Heart right ventricle (tissue), 16 donors: ENCODE data around the gene PCDHGA1. TPM values are rescaled to one million over a fixed set of nuclear protein-coding genes. Genes with fewer than 3 reads are reported as not detected.

Experiments
- ATAC-seq, 8 donors: fragments of 200-7000 bp; cut with Tn5 transposase; one replicate each; pipeline ENCODE4 v1.9.1; 2020; ENCODE audit warnings: mild to moderate bottlenecking in 8 of 8, moderate library complexity in 8 of 8, moderate number of reproducible peaks in 1 of 8
- DNase-seq, 2 donors: peaks; one replicate each; pipeline ENCODE4 v3.0.0-alpha.2; 2020
- H3K27ac ChIP-seq, 10 donors: fragments of 200-600 bp; sonication (generic) in 2 of 10; one replicate each; pipeline versions ENCODE4 v1.5.0 to v1.8.0; 2020 to 2022; ENCODE audit warnings: mild to moderate bottlenecking in 3 of 10
- H3K27me3 ChIP-seq, 7 donors: fragments of 200-600 bp; one replicate each; pipeline ENCODE4 v1.8.0; 2021 to 2022; ENCODE audit warnings: mild to moderate bottlenecking in 2 of 7
- H3K36me3 ChIP-seq, 9 donors: fragments of 200-600 bp; sonication (generic) in 1 of 9; one replicate each; pipeline versions ENCODE4 v1.5.0 to v1.8.0; 2020 to 2022; ENCODE audit warnings: mild to moderate bottlenecking in 2 of 9
- H3K4me1 ChIP-seq, 9 donors: fragments of 200-600 bp; sonication (generic) in 1 of 9; one replicate each; pipeline versions ENCODE4 v1.5.0 to v1.8.0; 2020 to 2022; ENCODE audit warnings: mild to moderate bottlenecking in 4 of 9
- H3K4me3 ChIP-seq, 10 donors: fragments of 200-600 bp; sonication (generic) in 2 of 10; one replicate each; pipeline versions ENCODE4 v1.5.0 to v1.8.0; 2020 to 2022; ENCODE audit warnings: mild to moderate bottlenecking in 7 of 10, moderate library complexity in 2 of 10
- H3K9me3 ChIP-seq, 11 donors: fragments of 200-600 bp in 10 of 11; sonication (generic) in 2 of 11; one replicate each; pipeline versions ENCODE4 v1.5.0 to v1.8.0; 2013 to 2022; ENCODE audit warnings: mild to moderate bottlenecking in 2 of 11, control low read depth in 1 of 11, moderate library complexity in 1 of 11
- WGBS, 2 donors: extraction: QIAGEN DNeasy Blood & Tissue Kit; methylation state at CpG; one replicate each; pipeline ENCODE4 v1.1.7; 2013; ENCODE audit warnings: inconsistent platforms in 1 of 2; 5-methylcytosine and 5-hydroxymethylcytosine counted together
- intact Hi-C, 10 donors: fragments of 100-400 bp; cut with DNase I; formaldehyde crosslinking; loops; one replicate each; pipeline versions ENCODE4 v1.11.1 to v1.14.2; 2022
- polyA plus RNA-seq, 2 donors: library from polyadenylated mRNA; stranded (reverse); fragments of 200-250 nt; gene quantifications; one replicate each; pipeline ENCODE4 v1.2.3, GENCODE V29; 2013
- total RNA-seq, 10 donors: library from RNA; stranded (reverse); fragmentation: NEBNext Ultra II Directional in 3 of 10; extraction: Animal tissue kit (Norgen Biotek cat#: 25700) in 3 of 10; gene quantifications; one replicate each; pipeline versions ENCODE4 v1.2.1 to v1.2.4, GENCODE V29; 2021 to 2023
- TF ChIP-seq, protein P1 (sequence below), 9 donors: fragments of 200-600 bp; sonication (generic) in 2 of 9; IDR thresholded peaks; one replicate each; pipeline versions ENCODE4 v1.5.0 to v1.8.0; 2021 to 2022; ENCODE audit warnings: antibody characterized with exemption in 9 of 9, mild to moderate bottlenecking in 5 of 9, moderate library complexity in 1 of 9
- donor health status: Arrhythmogenic right ventricular cardiomyopathy.
- donor health status: ischemic (EF 13 %, LVEDD 7.1; RV severe dilation, severe dysfunction).
- donor health status: healthy with polysubstance abuse.
- donor health status: DM: no; HTN: yes; CAD: no.
- donor health status: DM: no; HTN: no; CAD: no.
- donor health status: ischemic (EF 25% LVEDD 6.9; RV normal size, moderate dysfunction).
- donor health status: ischemic (EF 25% LVEDD 5.7; RV mildly dilated, moderate dysfunction).
- donor health status: healthy.
- donor health status: DM: yes; HTN: yes; CAD: no.
- donor health status: Ischemic cardiomyopathy.
- donor health status: ischemic (EF 35%, LVEDD 5.7; RV mildly dilated, moderate dysfunction).
- donor health status: nonischemic (EF 11% LVEDD 7.7; RV severe dilation, severe dysfunction).
- donor health status: DM: yes; HTN: yes; CAD: no.
- donor health status: PGD.
- donor health status: ischemic (EF 29% LVEDD 5.4; RV normal size, mild dysfunction).
- donor health status: nonischemic (EF 23%, LVEDD 6.1; RV moderate dilation, normal function).

The PCDHGA1 gene
- total and polyA plus RNA-seq, 12 donors = 0.57 to 5.0 (median 2.6) TPM

DNA sequence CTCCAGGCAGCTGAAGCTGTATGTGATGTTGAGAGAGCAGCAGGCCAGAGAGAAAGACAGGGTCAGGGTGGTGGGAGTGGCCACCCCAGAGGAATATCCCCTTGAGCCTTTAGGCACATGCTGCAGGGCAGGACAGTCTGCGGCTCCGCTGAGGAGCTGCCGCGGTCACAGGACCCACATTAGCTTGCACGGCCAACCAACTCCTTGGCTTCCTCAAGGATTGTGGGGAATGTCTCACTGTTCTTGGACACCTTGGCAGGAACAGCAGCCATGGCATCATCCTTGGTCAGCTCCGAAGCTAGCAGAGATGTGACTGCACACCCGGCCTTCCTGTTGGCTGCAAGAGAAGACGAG, 186.3 kb downstream of the PCDHGA1 start:
- WGBS, 2 donors = 73 to 88% methylated on average over 8 of the region's 8 CpGs
- TF ChIP-seq, protein P1, sequence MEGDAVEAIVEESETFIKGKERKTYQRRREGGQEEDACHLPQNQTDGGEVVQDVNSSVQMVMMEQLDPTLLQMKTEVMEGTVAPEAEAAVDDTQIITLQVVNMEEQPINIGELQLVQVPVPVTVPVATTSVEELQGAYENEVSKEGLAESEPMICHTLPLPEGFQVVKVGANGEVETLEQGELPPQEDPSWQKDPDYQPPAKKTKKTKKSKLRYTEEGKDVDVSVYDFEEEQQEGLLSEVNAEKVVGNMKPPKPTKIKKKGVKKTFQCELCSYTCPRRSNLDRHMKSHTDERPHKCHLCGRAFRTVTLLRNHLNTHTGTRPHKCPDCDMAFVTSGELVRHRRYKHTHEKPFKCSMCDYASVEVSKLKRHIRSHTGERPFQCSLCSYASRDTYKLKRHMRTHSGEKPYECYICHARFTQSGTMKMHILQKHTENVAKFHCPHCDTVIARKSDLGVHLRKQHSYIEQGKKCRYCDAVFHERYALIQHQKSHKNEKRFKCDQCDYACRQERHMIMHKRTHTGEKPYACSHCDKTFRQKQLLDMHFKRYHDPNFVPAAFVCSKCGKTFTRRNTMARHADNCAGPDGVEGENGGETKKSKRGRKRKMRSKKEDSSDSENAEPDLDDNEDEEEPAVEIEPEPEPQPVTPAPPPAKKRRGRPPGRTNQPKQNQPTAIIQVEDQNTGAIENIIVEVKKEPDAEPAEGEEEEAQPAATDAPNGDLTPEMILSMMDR (IDR thresholded peaks at IDR 0.05) = no peak
- peak overlapping the region in 9 of 10 donors; percentile 7 to 95 (median 85) for H3K27ac ChIP-seq
- DNase-seq (peak in 1 of 2 donors; percentile 24), ATAC-seq (no peak)
- no peaks in the 10 kb centered on the region for H3K9me3 ChIP-seq
- intact Hi-C loops = no loop called here
- peaks cover 0 to 69% (median 11%) of the 10 kb centered on the region in 9 donors for H3K36me3 ChIP-seq
- peaks cover 16 to 89% (median 65%) of the 10 kb centered on the region in 9 donors for H3K4me1 ChIP-seq
- H3K4me3 ChIP-seq = no peak overlapping the region
- H3K27me3 ChIP-seq = no peaks in the 10 kb centered on the region

DNA sequence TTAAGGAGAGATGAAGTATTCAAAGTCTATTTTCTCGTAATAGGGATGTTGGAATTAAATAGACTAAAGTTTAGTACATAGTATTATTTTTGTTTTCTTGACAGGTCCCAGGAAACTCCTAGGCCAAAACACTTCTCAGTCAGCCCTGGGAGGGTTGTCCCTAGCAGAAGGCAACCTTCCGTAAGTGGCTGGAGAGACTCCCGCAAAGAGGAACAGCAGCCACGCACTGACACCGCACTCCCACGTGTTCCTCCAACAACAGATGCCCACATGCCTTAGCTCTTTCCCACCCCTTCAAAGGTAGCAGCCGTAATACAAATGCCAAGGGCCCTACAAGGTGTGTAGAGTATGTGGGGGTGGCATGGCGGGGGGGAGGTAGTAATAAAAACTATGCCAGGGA, 187.0 kb downstream of the PCDHGA1 start:
- peak overlapping the region in 8 of 10 donors; percentile 17 to 95 (median 50) for H3K27ac ChIP-seq
- peaks cover 0 to 64% (median 9%) of the 10 kb centered on the region in 9 donors for H3K36me3 ChIP-seq
- ATAC-seq = no peak
- H3K4me3 ChIP-seq = no peak overlapping the region
- TF ChIP-seq, protein P1 (IDR thresholded peaks at IDR 0.05) = no peak
- H3K27me3 ChIP-seq = no peaks in the 10 kb centered on the region
- DNase-seq = no peak
- 80 to 85% methylated on average over 8 of the region's 8 CpGs for WGBS, 2 donors
- H3K4me1 ChIP-seq = peaks cover 22 to 89% (median 68%) of the 10 kb centered on the region in 9 donors
- H3K9me3 ChIP-seq = no peaks in the 10 kb centered on the region
- intact Hi-C loops = no loop called here

DNA sequence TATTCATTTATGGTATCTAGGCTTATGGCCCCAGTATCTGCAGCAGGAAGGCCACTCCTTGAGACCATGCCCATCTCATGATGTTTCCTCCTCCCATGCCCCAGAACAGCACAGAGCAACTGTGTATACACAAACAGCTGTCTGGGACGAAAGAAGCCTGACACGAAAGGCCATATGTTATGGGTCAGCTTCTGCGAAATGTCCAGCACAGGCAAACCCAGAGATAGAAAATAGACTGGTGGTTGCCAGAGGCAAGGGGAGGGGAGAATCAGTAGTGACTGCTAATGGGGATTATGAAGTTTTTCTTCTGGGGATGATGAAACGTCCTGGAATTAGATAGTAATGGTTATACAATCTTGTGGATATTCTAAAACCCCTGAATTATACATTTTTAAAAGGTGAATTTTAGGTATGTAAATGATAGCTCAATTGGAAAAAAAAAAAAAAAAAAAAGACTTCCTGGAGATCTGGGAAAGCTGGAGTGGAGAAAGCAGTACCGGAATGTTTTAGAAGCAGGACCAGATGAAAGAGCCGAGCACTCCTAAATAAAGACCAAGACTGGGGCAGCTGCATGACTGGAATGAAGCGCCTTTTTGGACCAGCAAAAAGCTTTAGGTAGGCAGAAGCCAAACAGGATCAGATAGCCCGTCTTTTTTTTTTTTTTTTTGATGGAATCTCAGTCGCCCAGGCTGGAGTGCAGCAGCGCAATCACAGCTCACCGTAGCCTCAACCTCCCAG, 187.7 kb downstream of the PCDHGA1 start:
- WGBS, 2 donors = 83 to 84% methylated on average over 11 of the region's 11 CpGs
- Histone ChIP-seq H3K4me3 (no peak overlapping the region), H3K27ac (peak overlapping the region in 8 of 10 donors; percentile 5 to 95 (median 44)), H3K4me1 (peaks cover 23 to 89% (median 71%) of the 10 kb centered on the region in 9 donors), H3K9me3 (no peaks in the 10 kb centered on the region), H3K27me3 (no peaks in the 10 kb centered on the region), H3K36me3 (peaks cover 0 to 69% (median 9%) of the 10 kb centered on the region in 9 donors)
- intact Hi-C loops = no loop called here
- ATAC-seq (no peak), DNase-seq (no peak)
- TF ChIP-seq, protein P1 (IDR thresholded peaks at IDR 0.05) = no peak

DNA sequence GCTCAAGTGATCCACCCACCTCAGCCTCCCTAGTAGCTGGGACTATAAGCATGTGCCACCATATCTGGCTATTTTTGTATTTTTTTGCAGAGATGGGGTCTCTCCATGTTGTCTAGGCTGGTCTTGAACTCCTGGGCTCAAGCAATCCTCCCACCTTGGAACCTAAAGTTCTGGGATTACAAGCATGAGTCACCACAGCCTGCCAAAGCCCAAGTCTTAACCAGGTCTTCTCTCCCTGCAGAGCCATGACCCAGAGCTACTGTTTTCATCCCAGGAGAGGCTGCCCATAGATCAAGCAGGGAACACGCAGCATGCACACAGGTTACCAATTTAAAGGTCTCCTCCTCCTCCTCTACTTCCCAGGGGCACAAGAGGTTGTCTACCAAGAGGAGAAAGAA, 188.3 kb downstream of the PCDHGA1 start:
- intact Hi-C loops = no loop called here
- TF ChIP-seq, protein P1 (IDR thresholded peaks at IDR 0.05) = no peak
- DNase-seq (no peak), ATAC-seq (no peak)
- H3K4me3 ChIP-seq = no peak overlapping the region
- peak overlapping the region in 4 of 10 donors; percentile 33 to 95 (median 88) for H3K27ac ChIP-seq
- H3K9me3 ChIP-seq = no peaks in the 10 kb centered on the region
- H3K27me3 ChIP-seq = no peaks in the 10 kb centered on the region
- peaks cover 0 to 75% (median 9%) of the 10 kb centered on the region in 9 donors for H3K36me3 ChIP-seq
- H3K4me1 ChIP-seq = peaks cover 23 to 88% (median 72%) of the 10 kb centered on the region in 9 donors
- WGBS, 2 donors = 100% methylated on average over 1 of the region's 1 CpG
